GM18868 (cell line): ENCODE data around the gene CCDC78.
"Not testable (repeated sequence)": the region's sequence is repeated elsewhere in the genome, so short reads cannot be mapped to it uniquely, and the experiment has no call there.

Experiments
- ATAC-seq: cut with Tn5 transposase; IDR thresholded peaks from one replicate; pipeline ENCODE4 v1.9.1; 2021; ENCODE audit warnings: mild to moderate bottlenecking, moderate library complexity; ENCODE audit not compliant: unreplicated experiment

Gene CCDC78

DNA sequence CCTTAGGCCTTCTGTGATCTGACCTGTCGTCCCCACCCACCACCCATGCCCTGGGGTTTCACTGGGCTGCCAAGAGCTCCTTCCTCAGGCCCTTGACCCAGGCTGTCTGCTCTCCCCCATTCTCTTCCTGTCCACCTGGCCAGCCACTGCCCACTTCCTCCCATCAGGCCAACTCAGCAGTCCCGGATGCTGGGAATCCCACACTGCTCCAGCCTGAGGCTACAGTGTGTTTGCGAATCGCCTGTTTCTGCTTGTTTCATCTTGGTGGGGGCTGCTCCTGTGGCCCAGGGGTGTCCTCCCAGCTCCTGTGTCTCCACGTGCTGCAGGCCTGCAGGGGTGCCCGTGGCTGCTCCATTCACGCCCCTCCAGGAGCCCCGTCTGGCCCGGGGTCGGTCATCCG, 12.2 kb downstream of the CCDC78 start:
- no peak for ATAC-seq

- not testable (repeated sequence) for ATAC-seq
These were observed 13.4 kb downstream of the CCDC78 start for GRCh38 chr16:712740-713250.

GRCh38 chr16:711548-712320, 14.5 kb downstream of the CCDC78 start:
- ATAC-seq, result peak; percentile 42

DNA sequence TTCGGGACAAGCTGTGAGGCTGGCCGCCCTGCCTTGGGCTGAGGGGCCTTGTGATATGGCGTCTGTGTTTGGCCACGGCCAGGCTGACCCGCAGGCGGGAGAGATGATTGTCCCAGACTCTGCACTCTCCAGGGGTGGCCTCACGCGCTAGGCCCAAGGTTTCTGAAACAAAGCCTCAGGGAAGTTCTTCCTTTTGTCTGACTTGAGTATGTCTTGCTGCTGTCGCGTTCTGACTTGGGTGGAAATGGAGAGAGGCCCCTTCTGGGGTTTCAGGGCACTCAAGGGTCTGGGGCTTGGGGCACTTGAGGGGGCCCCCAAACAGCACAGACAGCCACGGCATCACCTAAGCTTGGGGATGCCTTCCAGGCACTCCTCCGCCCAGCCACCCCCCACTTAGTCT, 15.2 kb downstream of the CCDC78 start:
- ATAC-seq, result no peak

GRCh38 chr16:710500-711075, 15.7 kb downstream of the CCDC78 start:
- no peak for ATAC-seq

GRCh38 chr16:709566-710499, 16.4 kb downstream of the CCDC78 start:
- ATAC-seq, result no peak

GRCh38 chr16:708959-709358, 17.3 kb downstream of the CCDC78 start:
- no peak for ATAC-seq

DNA sequence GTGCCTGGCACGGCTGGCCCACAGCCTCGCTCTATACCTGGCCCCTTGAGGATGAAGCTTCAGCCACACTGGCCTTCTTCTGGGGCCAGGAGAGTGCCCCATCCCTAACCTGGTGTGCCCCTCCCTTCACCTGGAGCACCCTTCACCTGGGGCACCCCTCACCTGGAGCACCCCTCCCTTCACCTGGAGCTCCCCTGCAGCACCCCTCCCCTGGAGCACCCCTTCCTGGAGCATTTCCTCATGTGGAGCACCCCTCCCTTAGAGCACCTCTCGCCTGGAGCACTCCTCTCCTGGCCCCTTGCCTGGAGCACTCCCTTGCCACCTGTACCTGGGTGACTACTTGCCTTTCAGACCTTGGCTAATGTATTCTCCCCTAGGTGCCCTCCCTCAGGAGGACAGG, 18.2 kb downstream of the CCDC78 start:
- no peak for ATAC-seq

GRCh38 chr16:707062-707538, 19.1 kb downstream of the CCDC78 start:
- no peak for ATAC-seq

DNA sequence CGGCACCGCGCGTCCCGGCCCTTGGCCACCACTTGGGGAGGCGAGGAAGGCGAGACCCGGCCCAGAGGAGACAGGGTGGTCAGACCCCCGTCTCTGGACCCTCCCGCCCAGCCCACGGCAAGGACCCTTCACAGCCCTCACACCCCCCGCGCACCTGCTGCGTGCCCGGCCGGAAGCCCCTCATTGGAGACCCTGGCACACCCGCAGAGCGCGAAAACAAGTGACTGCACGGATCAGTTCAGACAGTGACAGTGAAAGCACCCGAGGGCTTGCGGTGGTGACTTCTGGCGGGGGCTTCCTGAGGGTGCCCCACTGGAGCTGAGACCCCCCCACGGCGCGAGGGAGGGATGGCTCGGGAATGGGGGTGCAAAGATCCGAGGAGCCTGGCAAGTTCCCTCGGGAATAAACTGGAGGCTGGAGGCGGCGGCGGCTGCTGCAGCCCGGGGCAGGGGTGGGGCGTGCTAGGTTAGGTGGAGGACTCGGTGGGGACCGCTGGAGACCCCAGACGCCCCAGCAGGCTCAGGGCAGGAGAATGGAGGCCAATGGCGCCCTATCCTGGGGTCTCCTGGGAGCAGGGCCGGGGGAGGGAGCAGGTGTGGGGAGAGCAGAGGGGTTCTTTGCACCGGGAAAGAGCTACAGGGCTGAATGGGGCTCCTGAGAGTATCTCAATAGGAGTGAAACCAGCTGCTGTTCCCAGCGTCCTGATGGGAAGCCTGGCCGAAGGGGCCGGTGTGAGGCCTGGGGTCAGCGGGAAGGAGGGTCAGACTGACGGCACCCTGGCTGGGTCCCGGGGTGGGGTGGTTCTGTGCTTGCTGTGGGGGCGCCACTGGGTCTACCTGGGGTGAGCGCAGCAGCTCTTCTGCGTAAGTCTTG, 19.8 kb downstream of the CCDC78 start:
- no peak for ATAC-seq

DNA sequence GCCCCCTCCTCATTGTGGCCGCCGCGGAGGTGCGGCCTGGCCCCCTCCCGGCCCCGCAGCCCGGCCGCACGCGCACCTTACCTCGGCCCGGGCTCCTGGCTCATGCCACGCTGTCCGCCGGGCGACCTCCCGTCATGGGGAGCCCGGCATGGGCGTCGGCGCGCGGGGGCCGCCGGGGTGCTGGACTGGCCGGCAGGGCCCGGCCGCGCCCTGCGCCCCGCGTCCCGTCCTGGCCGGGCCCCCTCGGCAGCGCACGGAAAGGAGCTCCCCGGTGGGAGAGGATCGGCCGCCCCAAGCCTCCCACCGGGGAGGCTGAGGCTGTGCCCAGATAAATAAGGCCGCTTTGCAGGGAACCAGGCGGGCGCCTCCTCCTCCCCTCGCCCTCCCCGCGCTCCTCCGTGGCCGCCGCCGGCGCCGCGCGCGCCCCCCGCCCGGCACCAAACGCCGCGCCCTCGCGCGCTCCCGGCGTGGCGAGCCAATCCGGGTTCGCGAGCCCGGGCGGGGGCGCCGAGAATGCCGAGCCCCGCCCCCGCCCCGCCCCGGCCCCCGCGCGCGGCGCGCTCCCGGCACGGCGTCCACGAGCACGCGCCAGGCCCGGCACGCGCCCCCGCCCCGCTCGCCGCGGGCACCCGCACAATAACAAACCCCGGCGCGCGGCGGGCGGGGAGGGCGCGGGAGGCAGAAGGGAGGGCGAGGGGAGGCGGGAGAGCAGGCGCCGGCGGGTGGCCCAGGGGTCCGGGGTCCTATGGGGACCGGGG, 20.6 kb downstream of the CCDC78 start, which contains the start of gene FBXL16:
Gene FBXL16 (minus strand): TSS at position 371 of the 758 bp plus-strand sequence. CDS start 8,396 bp downstream, outside the sequence.
- ATAC-seq, result no peak

DNA sequence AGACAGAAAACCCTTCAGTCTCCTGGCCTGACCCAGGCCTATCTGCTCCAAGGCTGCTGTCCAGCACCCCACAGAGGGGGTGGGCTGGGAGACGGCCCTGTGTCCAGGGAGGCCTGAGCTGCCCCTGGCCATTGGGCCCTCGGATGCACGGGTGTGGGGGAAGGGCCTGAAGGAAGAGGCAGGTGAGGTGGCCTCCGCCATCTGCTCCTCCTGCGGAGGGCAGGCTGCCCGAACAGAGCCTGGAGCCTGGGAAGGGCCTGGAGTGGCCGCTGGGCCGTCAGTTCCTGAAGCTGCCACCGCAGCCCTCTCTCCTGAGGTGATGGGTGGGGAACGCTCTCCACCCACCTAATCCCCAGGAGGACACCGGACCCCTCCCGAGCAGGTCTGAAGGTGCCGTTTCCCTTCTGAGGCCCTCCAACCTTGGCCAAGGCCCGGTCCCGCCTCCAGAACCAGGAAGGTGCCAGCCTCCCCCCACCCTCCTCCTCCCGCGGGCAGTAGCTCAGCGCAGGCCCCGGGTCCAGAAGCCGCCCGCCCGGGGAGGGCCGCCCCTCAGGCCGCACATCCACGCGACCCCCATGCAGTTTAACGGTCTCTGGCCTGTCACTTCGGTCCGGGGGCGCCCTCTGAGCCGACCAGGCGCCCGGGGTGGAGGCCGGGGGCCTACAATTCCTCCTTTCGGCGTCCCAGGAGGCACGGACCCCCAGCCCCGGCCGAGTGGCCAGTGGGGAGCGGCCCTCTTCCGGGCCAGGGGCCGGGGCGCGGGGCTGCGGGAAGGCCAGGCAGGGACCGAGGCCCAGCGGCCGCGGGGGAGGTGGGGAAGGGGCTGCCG, 21.5 kb downstream of the CCDC78 start:
- ATAC-seq, result no peak

GRCh38 chr16:704047-704446, 22.2 kb downstream of the CCDC78 start:
- ATAC-seq, result no peak

DNA sequence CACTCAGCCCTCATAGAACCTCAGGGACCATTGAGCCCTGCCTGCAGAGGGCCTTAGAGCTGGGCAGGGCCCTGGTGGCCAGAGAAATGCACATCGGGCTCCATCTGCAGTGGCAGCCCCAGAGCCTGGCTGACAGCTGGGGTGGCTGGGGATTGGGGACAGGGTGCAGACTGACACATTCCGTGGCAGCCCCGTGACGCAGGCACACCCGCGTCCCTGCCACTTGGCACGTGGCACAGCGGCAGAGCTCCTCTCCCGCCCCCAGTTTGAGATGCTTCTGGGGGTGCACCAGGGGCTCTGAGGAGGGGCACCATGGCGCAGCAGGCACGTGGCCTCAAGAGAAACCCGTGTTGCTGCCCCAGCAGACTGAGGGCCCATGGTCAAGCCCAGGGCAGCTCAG, 22.8 kb downstream of the CCDC78 start:
- no peak for ATAC-seq

GRCh38 chr16:702341-702740, 23.9 kb downstream of the CCDC78 start:
- ATAC-seq, result no peak

DNA sequence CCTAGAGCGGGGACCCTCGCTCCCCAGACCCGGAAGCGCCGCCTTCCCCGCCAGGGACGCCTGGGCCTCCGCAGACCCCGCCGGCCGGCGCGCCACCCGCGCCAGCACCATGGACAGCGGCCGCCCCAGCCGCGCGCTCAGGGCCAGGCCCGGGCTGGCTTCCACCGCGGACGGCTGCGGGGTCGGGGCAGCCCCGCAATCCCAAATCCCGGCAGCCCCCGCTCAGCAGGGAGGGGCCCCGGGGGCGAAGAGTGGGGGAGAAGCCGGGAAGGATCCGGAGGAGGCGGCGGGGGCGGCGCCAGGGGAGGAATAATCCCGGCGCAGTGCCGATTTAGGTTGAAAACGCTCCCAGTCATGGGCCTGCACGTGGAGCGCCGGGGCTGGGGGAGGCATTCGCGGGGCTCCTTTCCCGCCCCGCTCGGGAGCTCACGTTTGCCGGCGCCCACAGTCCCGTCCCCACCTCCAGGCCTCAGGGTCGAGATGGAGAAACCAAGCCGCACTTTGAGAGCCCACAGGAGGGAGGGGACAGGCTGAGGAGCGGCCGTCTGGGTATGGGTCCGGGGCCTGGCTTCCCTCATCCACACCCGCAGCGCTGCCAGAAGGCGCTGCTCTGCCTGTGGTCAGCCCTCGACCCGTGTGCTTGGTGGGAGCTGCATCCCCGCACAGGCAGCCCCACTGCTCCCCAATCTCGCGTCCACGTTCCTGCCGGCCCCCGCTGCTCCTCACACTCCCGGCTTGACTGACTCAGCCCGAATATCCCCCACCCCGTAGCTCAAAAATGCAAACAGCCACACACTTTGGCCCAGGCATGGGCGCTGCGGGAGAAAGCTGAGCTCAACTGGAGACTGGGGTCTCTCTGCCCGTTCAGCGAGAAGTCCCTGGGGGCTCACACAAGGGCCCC, 25.3 kb downstream of the CCDC78 start:
- no peak for ATAC-seq

GRCh38 chr16:698911-699671, 27.2 kb downstream of the CCDC78 start:
- ATAC-seq, result no peak
